HepG2 (cell line): Measurements from ENCODE around the gene ZFR. TPM values are rescaled to one million over a fixed set of nuclear protein-coding genes. Genes with fewer than 3 reads are reported as not detected.

Experiments used
- CREM ChIP-seq, 2 experiments: sonication (generic) in 1 of 2; formaldehyde crosslinking in 1 of 2; IDR thresholded peaks; 2 replicates each; pipeline versions ENCODE4 v1.4.0 to v1.6.1; 2016 to 2020; ENCODE audit warnings: antibody characterized with exemption in 1 of 2, mild to moderate bottlenecking in 1 of 2, missing genetic modification reagents in 1 of 2
- DPF2 ChIP-seq: sonication (generic); formaldehyde crosslinking; IDR thresholded peaks from 2 replicates; pipeline ENCODE4 v1.4.0; 2020; ENCODE audit warnings: mild to moderate bottlenecking, low read depth, missing genetic modification reagents, borderline replicate concordance
- FOSL2 ChIP-seq: sonication (generic); formaldehyde crosslinking; IDR thresholded peaks from 2 replicates; pipeline ENCODE4 v1.4.0; 2020; ENCODE audit warnings: missing genetic modification reagents
- HMGXB4 ChIP-seq, 2 experiments: sonication (generic) in 1 of 2; formaldehyde crosslinking in 1 of 2; IDR thresholded peaks; 2 replicates each; pipeline versions ENCODE4 v1.4.0 to v1.6.1; 2018 to 2020; ENCODE audit warnings: missing genetic modification reagents in 2 of 2, borderline replicate concordance in 1 of 2, low read depth in 1 of 2, mild to moderate bottlenecking in 1 of 2, missing biosample characterization in 1 of 2
- NFYB ChIP-seq: sonication (generic); formaldehyde crosslinking; IDR thresholded peaks from 2 replicates; pipeline ENCODE4 v1.4.0; 2020; ENCODE audit warnings: missing genetic modification reagents
- PAWR ChIP-seq: sonication (generic); formaldehyde crosslinking; IDR thresholded peaks from 2 replicates; pipeline ENCODE4 v1.4.0; 2020; ENCODE audit warnings: missing genetic modification reagents, mild to moderate bottlenecking, borderline replicate concordance
- RCOR2 ChIP-seq: IDR thresholded peaks from 2 replicates; pipeline ENCODE4 v1.6.1; 2016; ENCODE audit warnings: missing biosample characterization, missing genetic modification reagents
- ZNF576 ChIP-seq: sonication (generic); formaldehyde crosslinking; IDR thresholded peaks from 2 replicates; pipeline ENCODE4 v1.4.0; 2020; ENCODE audit warnings: mild to moderate bottlenecking, missing genetic modification reagents
- ZNF614 ChIP-seq: IDR thresholded peaks from 2 replicates; pipeline ENCODE4 v1.6.1; 2018; ENCODE audit warnings: missing biosample characterization, missing genetic modification reagents, inconsistent platforms, borderline replicate concordance
- ZSCAN21 ChIP-seq: sonication (generic); formaldehyde crosslinking; IDR thresholded peaks from 2 replicates; pipeline ENCODE4 v1.8.0; 2022; ENCODE audit warnings: mild to moderate bottlenecking, missing genetic modification reagents, moderate library complexity, borderline replicate concordance
- ZSCAN29 ChIP-seq: sonication (generic); formaldehyde crosslinking; conservative IDR thresholded peaks from 2 replicates; pipeline ENCODE4 v1.4.0; 2020; ENCODE audit warnings: mild to moderate bottlenecking, missing genetic modification reagents
- polyA plus RNA-seq, 8 experiments: library from polyadenylated mRNA; depleted of rRNA in 3 of 8; stranded (reverse) in 7 of 8; unstranded in 1 of 8; fragments of >200 nt; fragmentation: Illumina TruSeq in 4 of 8; extraction: Trizol in 4 of 8; gene quantifications; 2 replicates each; pipeline versions ENCODE4 v1.2.1 to v1.2.3, GENCODE V29; 2011 to 2016; ENCODE audit warnings: low read depth in 4 of 8, missing spikeins in 1 of 8, mixed read lengths in 1 of 8; ENCODE audit not compliant: insufficient read depth in 1 of 8
- total RNA-seq, 5 experiments: library from RNA; depleted of rRNA; stranded (reverse); fragments of >200 nt; fragmentation: Illumina TruSeq; extraction: Trizol; gene quantifications; 2 replicates each; pipeline ENCODE4 v1.2.3, GENCODE V29; 2016; ENCODE audit warnings: low read depth in 1 of 5
- TF ChIP-seq, protein P1 (sequence below), 2 experiments: sonication (generic) in 1 of 2; formaldehyde crosslinking in 1 of 2; IDR thresholded peaks; 2 replicates each; pipeline versions ENCODE4 v1.4.0 to v1.6.1; 2016 to 2020; ENCODE audit warnings: borderline replicate concordance in 1 of 2, low read depth in 1 of 2, mild to moderate bottlenecking in 1 of 2, missing genetic modification reagents in 1 of 2
- TF ChIP-seq, protein P2 (sequence below): IDR thresholded peaks from 2 replicates; pipeline ENCODE4 v1.4.0; 2020; ENCODE audit warnings: mild to moderate bottlenecking, missing genetic modification reagents
- TF ChIP-seq, protein P3 (sequence below): sonication (generic); formaldehyde crosslinking; IDR thresholded peaks from 2 replicates; pipeline ENCODE4 v1.4.0; 2020; ENCODE audit warnings: mild to moderate bottlenecking, missing genetic modification reagents

The ZFR gene
- total and polyA plus RNA-seq, 2 of the 13 experiments (the other 11 are each of a cell fraction or from before 2014, with no cell fraction given), result 89.0 to 92.8 TPM

GRCh38 chr5:32331217-32331934 lies 113.2 kb downstream of the ZFR start (continued):
- TF ChIP-seq, protein P1, sequence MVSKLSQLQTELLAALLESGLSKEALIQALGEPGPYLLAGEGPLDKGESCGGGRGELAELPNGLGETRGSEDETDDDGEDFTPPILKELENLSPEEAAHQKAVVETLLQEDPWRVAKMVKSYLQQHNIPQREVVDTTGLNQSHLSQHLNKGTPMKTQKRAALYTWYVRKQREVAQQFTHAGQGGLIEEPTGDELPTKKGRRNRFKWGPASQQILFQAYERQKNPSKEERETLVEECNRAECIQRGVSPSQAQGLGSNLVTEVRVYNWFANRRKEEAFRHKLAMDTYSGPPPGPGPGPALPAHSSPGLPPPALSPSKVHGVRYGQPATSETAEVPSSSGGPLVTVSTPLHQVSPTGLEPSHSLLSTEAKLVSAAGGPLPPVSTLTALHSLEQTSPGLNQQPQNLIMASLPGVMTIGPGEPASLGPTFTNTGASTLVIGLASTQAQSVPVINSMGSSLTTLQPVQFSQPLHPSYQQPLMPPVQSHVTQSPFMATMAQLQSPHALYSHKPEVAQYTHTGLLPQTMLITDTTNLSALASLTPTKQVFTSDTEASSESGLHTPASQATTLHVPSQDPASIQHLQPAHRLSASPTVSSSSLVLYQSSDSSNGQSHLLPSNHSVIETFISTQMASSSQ (IDR thresholded peaks at IDR 0.05; ENCODE audit: low read depth), result peak; percentile 41
- TF ChIP-seq, protein P1 (CRISPR knock-in tag; IDR thresholded peaks at IDR 0.05; ENCODE audit: borderline replicate concordance), result peak; percentile 60; the same call in 1 of the 2 replicates
- TF ChIP-seq HMGXB4 (CRISPR knock-in tag; IDR thresholded peaks at IDR 0.05; ENCODE audit: borderline replicate concordance in 1 of 2, low read depth in 1 of 2) (peak in 1 of 2 experiments; percentile 16; a peak in 1 of 4 replicates), PAWR (CRISPR knock-in tag) (no peak), FOSL2 (CRISPR knock-in tag) (peak; percentile 24; the same call in 1 of the 2 replicates), ZNF614 (0 out of 2 replicates have a peak, but pooled peaks have one; percentile 12), ZSCAN29 (peak; percentile 46; the same call in 1 of the 2 replicates), RCOR2 (peak; percentile 56; the same call in 1 of the 2 replicates), ZNF576 (no peak), DPF2 (peak; percentile 41; the same call in 1 of the 2 replicates), ZSCAN21 (0 out of 2 replicates have a peak, but pooled peaks have one; percentile 46), NFYB (CRISPR knock-in tag) (no peak), CREM (IDR thresholded peaks at IDR 0.05) (peak; percentile 57; the same call in 1 of the 2 replicates), CREM (CRISPR knock-in tag; IDR thresholded peaks at IDR 0.05) (no peak)
- TF ChIP-seq, protein P2, sequence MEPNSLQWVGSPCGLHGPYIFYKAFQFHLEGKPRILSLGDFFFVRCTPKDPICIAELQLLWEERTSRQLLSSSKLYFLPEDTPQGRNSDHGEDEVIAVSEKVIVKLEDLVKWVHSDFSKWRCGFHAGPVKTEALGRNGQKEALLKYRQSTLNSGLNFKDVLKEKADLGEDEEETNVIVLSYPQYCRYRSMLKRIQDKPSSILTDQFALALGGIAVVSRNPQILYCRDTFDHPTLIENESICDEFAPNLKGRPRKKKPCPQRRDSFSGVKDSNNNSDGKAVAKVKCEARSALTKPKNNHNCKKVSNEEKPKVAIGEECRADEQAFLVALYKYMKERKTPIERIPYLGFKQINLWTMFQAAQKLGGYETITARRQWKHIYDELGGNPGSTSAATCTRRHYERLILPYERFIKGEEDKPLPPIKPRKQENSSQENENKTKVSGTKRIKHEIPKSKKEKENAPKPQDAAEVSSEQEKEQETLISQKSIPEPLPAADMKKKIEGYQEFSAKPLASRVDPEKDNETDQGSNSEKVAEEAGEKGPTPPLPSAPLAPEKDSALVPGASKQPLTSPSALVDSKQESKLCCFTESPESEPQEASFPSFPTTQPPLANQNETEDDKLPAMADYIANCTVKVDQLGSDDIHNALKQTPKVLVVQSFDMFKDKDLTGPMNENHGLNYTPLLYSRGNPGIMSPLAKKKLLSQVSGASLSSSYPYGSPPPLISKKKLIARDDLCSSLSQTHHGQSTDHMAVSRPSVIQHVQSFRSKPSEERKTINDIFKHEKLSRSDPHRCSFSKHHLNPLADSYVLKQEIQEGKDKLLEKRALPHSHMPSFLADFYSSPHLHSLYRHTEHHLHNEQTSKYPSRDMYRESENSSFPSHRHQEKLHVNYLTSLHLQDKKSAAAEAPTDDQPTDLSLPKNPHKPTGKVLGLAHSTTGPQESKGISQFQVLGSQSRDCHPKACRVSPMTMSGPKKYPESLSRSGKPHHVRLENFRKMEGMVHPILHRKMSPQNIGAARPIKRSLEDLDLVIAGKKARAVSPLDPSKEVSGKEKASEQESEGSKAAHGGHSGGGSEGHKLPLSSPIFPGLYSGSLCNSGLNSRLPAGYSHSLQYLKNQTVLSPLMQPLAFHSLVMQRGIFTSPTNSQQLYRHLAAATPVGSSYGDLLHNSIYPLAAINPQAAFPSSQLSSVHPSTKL (CRISPR knock-in tag), result peak; percentile 12; the same call in 1 of the 2 replicates
- TF ChIP-seq, protein P3, sequence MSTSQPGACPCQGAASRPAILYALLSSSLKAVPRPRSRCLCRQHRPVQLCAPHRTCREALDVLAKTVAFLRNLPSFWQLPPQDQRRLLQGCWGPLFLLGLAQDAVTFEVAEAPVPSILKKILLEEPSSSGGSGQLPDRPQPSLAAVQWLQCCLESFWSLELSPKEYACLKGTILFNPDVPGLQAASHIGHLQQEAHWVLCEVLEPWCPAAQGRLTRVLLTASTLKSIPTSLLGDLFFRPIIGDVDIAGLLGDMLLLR (CRISPR knock-in tag), result no peak
